Panc1 (cell line): ENCODE measurements around the gene SNTG2. TPM values are rescaled to one million over a fixed set of nuclear protein-coding genes. Genes with fewer than 3 reads are reported as not detected.

Experiments used
- ATAC-seq: fragments of 200-7000 bp; cut with Tn5 transposase; 2 replicates; pipeline ENCODE4 v1.9.1; 2020; ENCODE audit warnings: mild to moderate bottlenecking, moderate library complexity
- BruUV-seq: library from RNA; stranded (reverse); fragments of 400-500 nt; replicated peaks from 2 replicates; lab custom pipeline; 2021; lab: Mats Ljungman, UMichigan
- CTCF ChIA-PET: fragments of 300-600 bp; sonication (Branson Sonifier 250); formaldehyde crosslinking; loops from one replicate; lab custom pipeline; 2022; ENCODE audit warnings: antibody characterized with exemption; lab: Charles Lee
- POLR2A ChIA-PET: fragments of 300-600 bp; sonication (Branson Sonifier 250); formaldehyde crosslinking; loops from one replicate; lab custom pipeline; 2022; ENCODE audit warnings: antibody characterized with exemption; lab: Charles Lee
- DNase-seq: peaks from one replicate; pipeline ENCODE4 v3.0.0-alpha.2; 2010; ENCODE audit warnings: low read depth, low spot score
- H3K27ac ChIP-seq: 2 replicates; pipeline ENCODE4 v1.5.1; 2011; ENCODE audit warnings: mild to moderate bottlenecking, low read length, inconsistent platforms
- H3K27me3 ChIP-seq: fragments of 200-500 bp; sonication (Bioruptor generic); 2 replicates; pipeline ENCODE4 v1.6.0; 2014; ENCODE audit warnings: low read length, inconsistent platforms; ENCODE audit not compliant: control insufficient read depth, insufficient read depth
- H3K36me3 ChIP-seq: fragments of 200-500 bp; sonication (Bioruptor generic); 2 replicates; pipeline ENCODE4 v1.5.1; 2014; ENCODE audit warnings: inconsistent platforms, mild to moderate bottlenecking, low read length, moderate library complexity; ENCODE audit not compliant: control insufficient read depth, insufficient read depth
- H3K4me1 ChIP-seq: 2 replicates; pipeline ENCODE4 v1.5.1; 2011; ENCODE audit warnings: inconsistent platforms, mild to moderate bottlenecking, low read length, moderate library complexity; ENCODE audit not compliant: control insufficient read depth, insufficient read depth
- H3K4me3 ChIP-seq, 2 experiments: 2 replicates each; pipeline ENCODE4 v1.5.1; 2011 to 2012; ENCODE audit warnings: low read depth in 2 of 2, low read length in 2 of 2, mild to moderate bottlenecking in 2 of 2, inconsistent platforms in 1 of 2, moderate library complexity in 1 of 2
- H3K9me3 ChIP-seq: fragments of 200-500 bp; sonication (Bioruptor generic); 2 replicates; pipeline ENCODE4 v1.5.1; 2014; ENCODE audit warnings: low read depth, mild to moderate bottlenecking, inconsistent platforms, low read length, moderate library complexity; ENCODE audit not compliant: control insufficient read depth, insufficient read depth
- CTCF ChIP-seq: fragments of 450-650 bp; IDR thresholded peaks from 2 replicates; pipeline ENCODE4 v1.5.1; 2017; ENCODE audit warnings: mild to moderate bottlenecking
- POLR2AphosphoS5 ChIP-seq: IDR thresholded peaks from 2 replicates; pipeline ENCODE4 v1.6.1; 2012; ENCODE audit warnings: mild to moderate bottlenecking, low read depth, low read length, moderate library complexity
- REST ChIP-seq, 2 experiments: IDR thresholded peaks; 2 replicates each; pipeline ENCODE4 v1.6.1; 2011 to 2012; ENCODE audit warnings: low read depth in 2 of 2, control low read depth in 1 of 2, low read length in 1 of 2, mild to moderate bottlenecking in 1 of 2, moderate library complexity in 1 of 2; ENCODE audit not compliant: insufficient read depth in 1 of 2
- SIN3A ChIP-seq: IDR thresholded peaks from 2 replicates; pipeline ENCODE4 v1.6.1; 2012; ENCODE audit warnings: low read depth, mild to moderate bottlenecking, low read length, moderate library complexity, borderline replicate concordance; ENCODE audit not compliant: insufficient read depth
- TCF7L2 ChIP-seq: IDR thresholded peaks from 2 replicates; pipeline ENCODE4 v1.6.1; 2011; ENCODE audit warnings: mild to moderate bottlenecking, low read depth, low read length, inconsistent platforms
- in situ Hi-C: cut with HindIII; loops from 2 replicates; pipeline ENCODE4 v1.10.0; 2016; ENCODE audit warnings: low sequenced_read_pairs, low pct_unique_long_range_greater_than_20kb
- intact Hi-C: fragments of 100-400 bp; cut with micrococcal nuclease; formaldehyde crosslinking; loops from one replicate; pipeline ENCODE4 v1.10.0; 2022; ENCODE audit not compliant: unreplicated experiment
- total RNA-seq: library from RNA; stranded (reverse); gene quantifications from one replicate; pipeline ENCODE4 v1.2.1, GENCODE V29; 2021; ENCODE audit not compliant: unreplicated experiment

SNTG2 gene
- total RNA-seq, 1 experiment from 2014 or later: not detected

DNA sequence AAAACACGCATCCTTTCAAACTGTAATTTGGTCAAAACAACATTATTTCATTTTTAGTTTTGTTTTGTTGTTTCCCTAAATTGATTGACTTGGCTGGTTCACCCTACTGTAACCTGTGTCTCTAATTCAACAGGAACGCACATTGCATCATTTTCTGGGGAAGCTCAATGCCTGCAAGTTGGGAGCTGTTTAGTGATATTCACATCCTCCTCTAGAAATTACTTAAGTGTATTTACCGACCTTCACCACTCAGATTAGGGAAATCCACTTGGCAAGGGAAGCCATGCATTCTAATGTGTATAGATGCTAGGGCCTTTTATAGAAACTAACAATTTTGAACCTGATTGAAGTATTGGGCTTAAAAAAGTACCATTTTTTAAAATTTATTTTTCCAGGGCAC is 455.3 kb downstream of the SNTG2 start:
- no peaks in the 10 kb centered on the region; the same call in 1 of the 2 replicates for H3K27me3 ChIP-seq
- H3K36me3 ChIP-seq: no peaks in the 10 kb centered on the region
- ATAC-seq (no peak), DNase-seq (no peak)
- ChIA-PET CTCF (no interaction called here), POLR2A (no interaction called here)
- H3K4me3 ChIP-seq: no peak overlapping the region
- no TSS peak for BruUV-seq
- intact Hi-C loops (no loop called here), in situ Hi-C loops (no loop called here)
- TF ChIP-seq TCF7L2 (no peak), REST (IDR thresholded peaks at IDR 0.05; ENCODE audit: insufficient read depth in 1 of 2, low read depth in 2 of 2, low read length in 1 of 2) (no peak), SIN3A (no peak), POLR2AphosphoS5 (no peak), CTCF (no peak)
- H3K4me1 ChIP-seq: no peaks in the 10 kb centered on the region
- no peak overlapping the region for H3K27ac ChIP-seq
- no peaks in the 10 kb centered on the region for H3K9me3 ChIP-seq

- intact Hi-C loops: no loop called here
- CTCF ChIA-PET: no interaction called here
Observed at GRCh38 chr2:1406434-1406833, 455.8 kb downstream of the SNTG2 start.

More at GRCh38 chr2:1406434-1406833, 455.8 kb downstream of the SNTG2 start:
- no peaks in the 10 kb centered on the region; the same call in 1 of the 2 replicates for H3K27me3 ChIP-seq
- H3K27ac ChIP-seq: no peak overlapping the region
- H3K9me3 ChIP-seq: no peaks in the 10 kb centered on the region
- TF ChIP-seq TCF7L2: no peak
- TF ChIP-seq REST (IDR thresholded peaks at IDR 0.05; ENCODE audit: insufficient read depth in 1 of 2, low read depth in 2 of 2, low read length in 1 of 2): no peak
- TF ChIP-seq SIN3A: no peak
- TF ChIP-seq CTCF: no peak
- TF ChIP-seq POLR2AphosphoS5: no peak
- in situ Hi-C loops: no loop called here
- DNase-seq (no peak), ATAC-seq (no peak)
- POLR2A ChIA-PET: no interaction called here
- BruUV-seq: no TSS peak
- no peak overlapping the region for H3K4me3 ChIP-seq
- no peaks in the 10 kb centered on the region for H3K4me1 ChIP-seq
- H3K36me3 ChIP-seq: no peaks in the 10 kb centered on the region
